ENCODE measurements around the gene CACNA2D3. TPM values are rescaled to one million over a fixed set of nuclear protein-coding genes. Genes with fewer than 3 reads are reported as not detected.

Gene CACNA2D3
- total RNA-seq, 2 experiments from 2014 or later: not detected

DNA sequence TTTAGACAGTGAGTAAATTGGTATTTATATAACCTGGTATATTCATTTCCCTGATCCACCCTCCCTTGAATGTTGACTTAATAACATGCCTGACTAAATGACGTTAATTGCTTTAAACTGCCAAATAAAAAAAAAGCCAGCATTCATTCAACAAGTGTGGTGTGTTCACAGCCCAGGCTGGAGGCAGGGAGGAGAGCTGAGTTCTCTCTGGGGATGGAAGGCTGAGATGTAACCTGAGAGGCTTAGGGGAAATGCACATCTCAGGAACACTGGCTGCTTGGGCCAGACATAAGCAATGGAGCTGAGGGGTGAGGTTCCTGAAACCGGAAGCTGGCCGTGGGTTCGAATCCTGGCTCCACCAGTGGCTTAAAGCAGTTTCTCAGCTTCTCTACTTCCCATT, 17.3 kb downstream of the CACNA2D3 start:
- no peaks in the 10 kb centered on the region for H3K4me1 ChIP-seq (ENCODE audit: insufficient read depth, low read length, poor library complexity, severe bottlenecking)
- no peak overlapping the region for H2AFZ ChIP-seq (ENCODE audit: low read length)
- intact Hi-C loops (cut with micrococcal nuclease; ENCODE audit: unreplicated experiment): no loop called here
- TF ChIP-seq EZH2phosphoT487 (IDR thresholded peaks at IDR 0.05; ENCODE audit: borderline replicate concordance, low read depth, low read length): no peak
- TF ChIP-seq, protein P1, sequence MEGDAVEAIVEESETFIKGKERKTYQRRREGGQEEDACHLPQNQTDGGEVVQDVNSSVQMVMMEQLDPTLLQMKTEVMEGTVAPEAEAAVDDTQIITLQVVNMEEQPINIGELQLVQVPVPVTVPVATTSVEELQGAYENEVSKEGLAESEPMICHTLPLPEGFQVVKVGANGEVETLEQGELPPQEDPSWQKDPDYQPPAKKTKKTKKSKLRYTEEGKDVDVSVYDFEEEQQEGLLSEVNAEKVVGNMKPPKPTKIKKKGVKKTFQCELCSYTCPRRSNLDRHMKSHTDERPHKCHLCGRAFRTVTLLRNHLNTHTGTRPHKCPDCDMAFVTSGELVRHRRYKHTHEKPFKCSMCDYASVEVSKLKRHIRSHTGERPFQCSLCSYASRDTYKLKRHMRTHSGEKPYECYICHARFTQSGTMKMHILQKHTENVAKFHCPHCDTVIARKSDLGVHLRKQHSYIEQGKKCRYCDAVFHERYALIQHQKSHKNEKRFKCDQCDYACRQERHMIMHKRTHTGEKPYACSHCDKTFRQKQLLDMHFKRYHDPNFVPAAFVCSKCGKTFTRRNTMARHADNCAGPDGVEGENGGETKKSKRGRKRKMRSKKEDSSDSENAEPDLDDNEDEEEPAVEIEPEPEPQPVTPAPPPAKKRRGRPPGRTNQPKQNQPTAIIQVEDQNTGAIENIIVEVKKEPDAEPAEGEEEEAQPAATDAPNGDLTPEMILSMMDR (conservative IDR thresholded peaks at IDR 0.05; ENCODE audit: low read length): no peak
- POLR2A ChIA-PET: no interaction called here
- no TSS peak for BruUV-seq (replicated peaks)
- no peak for DNase-seq (ENCODE audit: low spot score)
- H4K20me1 ChIP-seq (ENCODE audit: insufficient read depth, low read length): no peaks in the 10 kb centered on the region
- CTCF ChIA-PET (ENCODE audit: unreplicated experiment): no interaction called here
- no peaks in the 10 kb centered on the region for H3K9me3 ChIP-seq (ENCODE audit: low read length)
- no peaks in the 10 kb centered on the region for H3K9me2 ChIP-seq (ENCODE audit: insufficient read depth, low read length)
- H3K4me3 ChIP-seq (ENCODE audit: low read depth, low read length, poor library complexity, severe bottlenecking): no peak overlapping the region
- no peaks in the 10 kb centered on the region for H3K79me2 ChIP-seq (ENCODE audit: insufficient read depth, low read depth, low read length)
- H3K4me2 ChIP-seq (ENCODE audit: low read length): no peak overlapping the region
- no peaks in the 10 kb centered on the region for H3K36me3 ChIP-seq (ENCODE audit: insufficient read depth, low read length)
- no peak overlapping the region for H3K27ac ChIP-seq (ENCODE audit: low read depth, low read length, poor library complexity, severe bottlenecking)

DNA sequence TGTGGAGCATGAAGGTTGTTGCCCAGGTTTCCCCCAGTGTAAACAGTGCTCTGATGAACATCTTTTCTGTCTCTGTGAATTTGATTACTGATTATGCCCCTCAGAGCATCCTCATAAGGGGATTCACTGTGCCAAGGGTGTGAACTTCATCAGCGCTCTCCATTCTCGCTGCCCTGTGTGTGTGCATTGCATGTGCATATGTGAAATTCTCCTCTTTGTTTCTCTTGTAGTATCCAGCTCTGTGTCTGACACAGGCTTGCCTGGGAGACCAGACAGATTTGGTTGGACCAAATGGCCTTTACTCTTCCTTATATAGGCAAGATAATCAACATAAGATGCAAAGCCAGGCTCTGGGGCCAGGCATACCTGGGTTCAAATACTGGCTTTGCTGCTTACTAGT, 21.9 kb downstream of the CACNA2D3 start:
- CTCF ChIA-PET (ENCODE audit: unreplicated experiment): no interaction called here
- DNase-seq (ENCODE audit: low spot score): no peak
- Histone ChIP-seq H3K36me3 (ENCODE audit: insufficient read depth, low read length) (no peaks in the 10 kb centered on the region), H3K9me3 (ENCODE audit: low read length) (no peaks in the 10 kb centered on the region), H3K79me2 (ENCODE audit: insufficient read depth, low read depth, low read length) (no peaks in the 10 kb centered on the region), H3K4me3 (ENCODE audit: low read depth, low read length, poor library complexity, severe bottlenecking) (no peak overlapping the region), H2AFZ (ENCODE audit: low read length) (no peak overlapping the region), H3K4me2 (ENCODE audit: low read length) (no peak overlapping the region), H4K20me1 (ENCODE audit: insufficient read depth, low read length) (no peaks in the 10 kb centered on the region), H3K27ac (ENCODE audit: low read depth, low read length, poor library complexity, severe bottlenecking) (no peak overlapping the region), H3K4me1 (ENCODE audit: insufficient read depth, low read length, poor library complexity, severe bottlenecking) (no peaks in the 10 kb centered on the region), H3K9me2 (ENCODE audit: insufficient read depth, low read length) (no peaks in the 10 kb centered on the region)
- POLR2A ChIA-PET: no interaction called here
- no TSS peak for BruUV-seq (replicated peaks)
- intact Hi-C loops (cut with micrococcal nuclease; ENCODE audit: unreplicated experiment): no loop called here
- TF ChIP-seq, protein P1 (conservative IDR thresholded peaks at IDR 0.05; ENCODE audit: low read length): no peak
- no peak for TF ChIP-seq EZH2phosphoT487 (IDR thresholded peaks at IDR 0.05; ENCODE audit: borderline replicate concordance, low read depth, low read length)

DNA sequence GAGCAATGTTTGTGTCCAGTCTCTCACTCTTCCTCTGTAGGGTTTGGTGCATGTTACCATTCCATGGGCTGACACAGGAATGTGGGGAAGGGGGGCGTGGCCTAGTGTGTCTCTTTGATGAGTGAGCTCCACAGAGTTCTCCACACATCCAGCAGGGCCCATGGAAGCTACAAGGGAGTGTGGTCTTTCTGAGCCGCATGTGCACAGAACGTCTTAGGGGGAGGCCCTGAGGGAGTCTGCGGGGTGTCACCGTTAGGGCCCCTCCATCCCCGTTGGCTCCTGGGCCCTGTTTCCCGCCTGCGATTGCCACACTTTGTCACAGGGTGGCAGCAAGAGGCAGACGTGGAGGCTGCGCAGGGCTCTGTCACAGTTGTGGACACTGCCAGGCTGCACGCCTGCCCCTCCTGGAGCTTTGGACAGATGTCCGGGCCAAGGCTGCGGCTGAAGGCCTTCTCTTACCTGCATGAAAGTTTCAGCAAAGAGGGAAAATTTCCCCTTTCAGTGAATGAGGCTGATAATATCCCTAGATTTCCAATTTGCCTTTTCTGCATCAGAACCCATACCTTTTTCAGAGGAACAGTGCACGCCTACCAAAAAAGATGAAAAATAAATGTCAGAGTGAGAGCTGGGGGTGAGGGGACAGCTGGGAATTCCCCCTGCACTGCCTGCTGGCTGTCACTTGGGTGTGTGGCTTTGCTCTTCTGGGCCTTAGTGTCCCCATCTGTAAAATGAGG, 24.3 kb downstream of the CACNA2D3 start:
- Histone ChIP-seq H3K79me2 (ENCODE audit: insufficient read depth, low read depth, low read length) (no peaks in the 10 kb centered on the region), H3K36me3 (ENCODE audit: insufficient read depth, low read length) (no peaks in the 10 kb centered on the region), H3K4me3 (ENCODE audit: low read depth, low read length, poor library complexity, severe bottlenecking) (no peak overlapping the region), H3K4me2 (ENCODE audit: low read length) (no peak overlapping the region), H3K9me2 (ENCODE audit: insufficient read depth, low read length) (no peaks in the 10 kb centered on the region), H4K20me1 (ENCODE audit: insufficient read depth, low read length) (no peaks in the 10 kb centered on the region), H3K9me3 (ENCODE audit: low read length) (no peaks in the 10 kb centered on the region), H3K4me1 (ENCODE audit: insufficient read depth, low read length, poor library complexity, severe bottlenecking) (no peaks in the 10 kb centered on the region), H2AFZ (ENCODE audit: low read length) (no peak overlapping the region), H3K27ac (ENCODE audit: low read depth, low read length, poor library complexity, severe bottlenecking) (no peak overlapping the region)
- intact Hi-C loops (cut with micrococcal nuclease; ENCODE audit: unreplicated experiment): loop anchor here (1.0 kb wide), 1 partner anchor 208 kb away; no protein-coding TSS in a partner anchor
- TF ChIP-seq, protein P1 (conservative IDR thresholded peaks at IDR 0.05; ENCODE audit: low read length): peak; percentile 66
- no peak for TF ChIP-seq EZH2phosphoT487 (IDR thresholded peaks at IDR 0.05; ENCODE audit: borderline replicate concordance, low read depth, low read length)
- no TSS peak for BruUV-seq (replicated peaks)
- CTCF ChIA-PET (ENCODE audit: unreplicated experiment): no interaction called here
- DNase-seq (ENCODE audit: low spot score): peak; percentile 14
- POLR2A ChIA-PET: no interaction called here
